Mucosa of rectum (tissue), 2 donors: Measurements from ENCODE around the gene LHX6.

Experiments
- H3K27ac ChIP-seq, 2 donors: one replicate each; pipeline ENCODE4 v1.7.0; 2013; ENCODE audit warnings: inconsistent platforms in 2 of 2, low read depth in 2 of 2, low read length in 2 of 2
- H3K27me3 ChIP-seq, 2 donors: one replicate each; pipeline ENCODE4 v1.7.0; 2013; ENCODE audit warnings: low read length in 2 of 2; ENCODE audit not compliant: control insufficient read depth in 2 of 2, insufficient read depth in 2 of 2
- H3K36me3 ChIP-seq, 2 donors: one replicate each; pipeline ENCODE4 v1.7.0; 2013; ENCODE audit warnings: low read length in 2 of 2; ENCODE audit not compliant: control insufficient read depth in 2 of 2, insufficient read depth in 2 of 2
- H3K4me1 ChIP-seq, 2 donors: one replicate each; pipeline ENCODE4 v1.7.0; 2013; ENCODE audit warnings: low read length in 2 of 2, mild to moderate bottlenecking in 1 of 2; ENCODE audit not compliant: control insufficient read depth in 2 of 2, insufficient read depth in 2 of 2
- H3K4me3 ChIP-seq, 2 donors: one replicate each; pipeline ENCODE4 v1.7.0; 2013; ENCODE audit warnings: low read length in 2 of 2
- H3K9ac ChIP-seq, 2 donors: one replicate each; pipeline ENCODE4 v1.7.0; 2013; ENCODE audit warnings: low read length in 2 of 2, low read depth in 1 of 2, mild to moderate bottlenecking in 1 of 2
- H3K9me3 ChIP-seq, 2 donors: one replicate each; pipeline ENCODE4 v1.7.0; 2013; ENCODE audit warnings: low read length in 2 of 2; ENCODE audit not compliant: control insufficient read depth in 2 of 2
- donor health status: healthy.
- donor health status: Normal muscosa, but diverticular disease.

The LHX6 gene

GRCh38 chr9:122179690-122180074 is 49.1 kb downstream of the LHX6 start:
- H3K27ac ChIP-seq = no peak overlapping the region
- no peaks in the 10 kb centered on the region for H3K27me3 ChIP-seq
- H3K4me3 ChIP-seq = no peak overlapping the region
- H3K36me3 ChIP-seq = no peaks in the 10 kb centered on the region
- peaks cover 0 to 3% of the 10 kb centered on the region in 2 donors for H3K4me1 ChIP-seq
- H3K9me3 ChIP-seq = no peaks in the 10 kb centered on the region
- H3K9ac ChIP-seq = no peak overlapping the region

- no peak overlapping the region for H3K4me3 ChIP-seq
- H3K9me3 ChIP-seq = no peaks in the 10 kb centered on the region
- H3K4me1 ChIP-seq = peaks cover 0 to 3% of the 10 kb centered on the region in 2 donors
- H3K27me3 ChIP-seq = no peaks in the 10 kb centered on the region
- no peak overlapping the region for H3K27ac ChIP-seq
- no peak overlapping the region for H3K9ac ChIP-seq
- H3K36me3 ChIP-seq = no peaks in the 10 kb centered on the region
Measured at GRCh38 chr9:122179054-122179689, 49.6 kb downstream of the LHX6 start.

GRCh38 chr9:122176916-122177315 is 51.8 kb downstream of the LHX6 start:
- Histone ChIP-seq H3K36me3 (no peaks in the 10 kb centered on the region), H3K9ac (no peak overlapping the region), H3K4me1 (peaks cover 0 to 3% of the 10 kb centered on the region in 2 donors), H3K27ac (no peak overlapping the region), H3K9me3 (no peaks in the 10 kb centered on the region), H3K4me3 (no peak overlapping the region), H3K27me3 (peaks cover 0 to 3% of the 10 kb centered on the region in 2 donors)

GRCh38 chr9:122173670-122174069 is 55.1 kb downstream of the LHX6 start:
- no peak overlapping the region for H3K27ac ChIP-seq
- no peaks in the 10 kb centered on the region for H3K4me1 ChIP-seq
- H3K36me3 ChIP-seq = no peaks in the 10 kb centered on the region
- no peak overlapping the region for H3K9ac ChIP-seq
- H3K4me3 ChIP-seq = no peak overlapping the region
- H3K27me3 ChIP-seq = peaks cover 0 to 8% of the 10 kb centered on the region in 2 donors
- H3K9me3 ChIP-seq = no peaks in the 10 kb centered on the region

GRCh38 chr9:122172131-122172530 is 56.6 kb downstream of the LHX6 start:
- Histone ChIP-seq H3K4me3 (no peak overlapping the region), H3K27me3 (peaks cover 2 to 8% of the 10 kb centered on the region in 2 donors), H3K4me1 (no peaks in the 10 kb centered on the region), H3K27ac (no peak overlapping the region), H3K9ac (no peak overlapping the region), H3K9me3 (no peaks in the 10 kb centered on the region), H3K36me3 (no peaks in the 10 kb centered on the region)

- Histone ChIP-seq H3K4me1 (no peaks in the 10 kb centered on the region), H3K36me3 (no peaks in the 10 kb centered on the region), H3K27ac (no peak overlapping the region), H3K9me3 (no peaks in the 10 kb centered on the region), H3K4me3 (no peak overlapping the region), H3K9ac (no peak overlapping the region), H3K27me3 (peaks cover 2 to 11% of the 10 kb centered on the region in 2 donors)
Measured at GRCh38 chr9:122168356-122168755, 60.4 kb downstream of the LHX6 start.

GRCh38 chr9:122164286-122164685 is 64.5 kb downstream of the LHX6 start:
- Histone ChIP-seq H3K36me3 (no peaks in the 10 kb centered on the region), H3K9ac (no peak overlapping the region), H3K27me3 (peaks cover 2 to 3% of the 10 kb centered on the region in 2 donors), H3K4me1 (peaks cover 0 to 2% of the 10 kb centered on the region in 2 donors), H3K9me3 (no peaks in the 10 kb centered on the region), H3K27ac (no peak overlapping the region), H3K4me3 (no peak overlapping the region)

- H3K36me3 ChIP-seq = no peaks in the 10 kb centered on the region
- H3K27me3 ChIP-seq = peaks cover 2 to 3% of the 10 kb centered on the region in 2 donors
- peaks cover 4 to 11% of the 10 kb centered on the region in 2 donors for H3K4me1 ChIP-seq
- H3K27ac ChIP-seq = no peak overlapping the region
- H3K9ac ChIP-seq = no peak overlapping the region
- H3K9me3 ChIP-seq = no peaks in the 10 kb centered on the region
- H3K4me3 ChIP-seq = no peak overlapping the region
Measured at GRCh38 chr9:122162415-122162814, 66.3 kb downstream of the LHX6 start.

GRCh38 chr9:122159925-122160246 is 68.9 kb downstream of the LHX6 start:
- H3K4me3 ChIP-seq = peak overlapping the region; percentile 89 to 97
- H3K27ac ChIP-seq = no peak overlapping the region
- H3K9ac ChIP-seq = peak overlapping the region in 1 of 2 donors; percentile 95
- peaks cover 4 to 11% of the 10 kb centered on the region in 2 donors for H3K4me1 ChIP-seq
- H3K27me3 ChIP-seq = no peaks in the 10 kb centered on the region
- no peaks in the 10 kb centered on the region for H3K36me3 ChIP-seq
- no peaks in the 10 kb centered on the region for H3K9me3 ChIP-seq

- Histone ChIP-seq H3K9me3 (no peaks in the 10 kb centered on the region), H3K27ac (peak within 1 kb of the TSS; percentile 65 to 80), H3K4me1 (peaks cover 4 to 11% of the 10 kb centered on the region in 2 donors), H3K27me3 (no peaks in the 10 kb centered on the region), H3K9ac (peak within 1 kb of the TSS; percentile 94 to 95), H3K36me3 (no peaks in the 10 kb centered on the region), H3K4me3 (peak within 1 kb of the TSS; percentile 89 to 97)
Measured at GRCh38 chr9:122159026-122159924, 69.5 kb downstream of the LHX6 start, which contains the start of the genes MORN5 and NDUFA8. Gene MORN5, plus strand, starts transcription at chr9:122159908. Its CDS starts 65 bp downstream, at chr9:122159973. Gene NDUFA8, minus strand, starts transcription at chr9:122159779. Its CDS starts 102 bp downstream, at chr9:122159677.
